ENCODE results near the gene GMPR2.

The GMPR2 gene

GRCh38 chr14:24264298-24264697 is 31.6 kb downstream of the GMPR2 start:
- H3K9me3 Mint-ChIP-seq: no peaks in the 10 kb centered on the region

GRCh38 chr14:24266344-24267244 is 33.9 kb downstream of the GMPR2 start:
- H3K4me3 Mint-ChIP-seq: peak overlapping the region in 1 of 3 experiments; percentile 35
- no peak overlapping the region for H3K27ac Mint-ChIP-seq
- H3K9me3 Mint-ChIP-seq: no peaks in the 10 kb centered on the region
- no peak for TF ChIP-seq CTCF (IDR thresholded peaks at IDR 0.05; ENCODE audit: unreplicated experiment in 3 of 3)
- peaks cover 5% of the 10 kb centered on the region for H3K36me3 Mint-ChIP-seq (ENCODE audit: low read depth)
- peaks cover 2% of the 10 kb centered on the region for H3K4me1 Mint-ChIP-seq
- H3K27me3 Mint-ChIP-seq (ENCODE audit: low read depth): no peaks in the 10 kb centered on the region

More at GRCh38 chr14:24264298-24264697, 31.6 kb downstream of the GMPR2 start:
- H3K36me3 Mint-ChIP-seq (ENCODE audit: low read depth): peaks cover 5% of the 10 kb centered on the region
- peak overlapping the region in 1 of 3 experiments; percentile 48 for H3K27ac Mint-ChIP-seq
- H3K4me1 Mint-ChIP-seq: peaks cover 4% of the 10 kb centered on the region
- H3K27me3 Mint-ChIP-seq (ENCODE audit: low read depth): no peaks in the 10 kb centered on the region
- no peak overlapping the region for H3K4me3 Mint-ChIP-seq
- no peak for TF ChIP-seq CTCF (IDR thresholded peaks at IDR 0.05; ENCODE audit: unreplicated experiment in 3 of 3)

- TF ChIP-seq CTCF (IDR thresholded peaks at IDR 0.05; ENCODE audit: unreplicated experiment in 3 of 3): no peak
- Mint-ChIP-seq H3K27me3 (ENCODE audit: low read depth) (no peaks in the 10 kb centered on the region), H3K9me3 (no peaks in the 10 kb centered on the region), H3K4me3 (peak overlapping the region; percentile 5 to 35 (median 21)), H3K36me3 (ENCODE audit: low read depth) (peaks cover 5% of the 10 kb centered on the region), H3K4me1 (peaks cover 12% of the 10 kb centered on the region), H3K27ac (no peak overlapping the region)
Observed at GRCh38 chr14:24267516-24267915, 34.8 kb downstream of the GMPR2 start.

- H3K9me3 Mint-ChIP-seq: no peaks in the 10 kb centered on the region
- no peak for TF ChIP-seq CTCF (IDR thresholded peaks at IDR 0.05; ENCODE audit: unreplicated experiment in 3 of 3)
- H3K27me3 Mint-ChIP-seq (ENCODE audit: low read depth): no peaks in the 10 kb centered on the region
- H3K4me1 Mint-ChIP-seq: peaks cover 14% of the 10 kb centered on the region
- no peak overlapping the region for H3K27ac Mint-ChIP-seq
- no peak overlapping the region for H3K4me3 Mint-ChIP-seq
- H3K36me3 Mint-ChIP-seq (ENCODE audit: low read depth): peaks cover 5% of the 10 kb centered on the region
Observed at GRCh38 chr14:24268225-24268624, 35.5 kb downstream of the GMPR2 start.

- Mint-ChIP-seq H3K27me3 (ENCODE audit: low read depth) (no peaks in the 10 kb centered on the region), H3K4me1 (peaks cover 14% of the 10 kb centered on the region), H3K27ac (no peak overlapping the region), H3K9me3 (no peaks in the 10 kb centered on the region), H3K4me3 (peak overlapping the region; percentile 57 to 74 (median 66)), H3K36me3 (ENCODE audit: low read depth) (peaks cover 5% of the 10 kb centered on the region)
- no peak for TF ChIP-seq CTCF (IDR thresholded peaks at IDR 0.05; ENCODE audit: unreplicated experiment in 3 of 3)
Observed at GRCh38 chr14:24269368-24269767, 36.6 kb downstream of the GMPR2 start.

Measured in nephron (organoid).